ENCODE measurements around the gene ANGPTL5.

DNA sequence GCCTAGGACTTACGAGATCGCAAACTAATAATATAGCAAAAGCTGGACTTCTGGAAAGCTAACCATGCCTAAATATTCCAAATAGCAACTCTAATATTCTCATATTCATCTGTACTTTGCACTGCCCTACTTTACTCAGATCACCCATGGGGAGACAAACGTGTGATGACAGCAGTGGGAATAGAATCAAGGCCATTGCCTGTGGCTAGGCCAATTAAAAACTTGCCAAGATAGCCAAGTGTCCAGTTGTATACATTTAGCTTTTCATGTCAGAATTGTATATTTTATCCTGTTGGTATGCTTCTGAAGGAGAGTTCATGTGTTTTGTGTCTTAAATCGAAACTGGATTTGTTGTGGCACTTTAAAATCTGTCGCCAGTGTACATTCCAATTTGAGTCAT lies 2.7 kb downstream of the ANGPTL5 start:
- TF ChIP-seq, protein P1, sequence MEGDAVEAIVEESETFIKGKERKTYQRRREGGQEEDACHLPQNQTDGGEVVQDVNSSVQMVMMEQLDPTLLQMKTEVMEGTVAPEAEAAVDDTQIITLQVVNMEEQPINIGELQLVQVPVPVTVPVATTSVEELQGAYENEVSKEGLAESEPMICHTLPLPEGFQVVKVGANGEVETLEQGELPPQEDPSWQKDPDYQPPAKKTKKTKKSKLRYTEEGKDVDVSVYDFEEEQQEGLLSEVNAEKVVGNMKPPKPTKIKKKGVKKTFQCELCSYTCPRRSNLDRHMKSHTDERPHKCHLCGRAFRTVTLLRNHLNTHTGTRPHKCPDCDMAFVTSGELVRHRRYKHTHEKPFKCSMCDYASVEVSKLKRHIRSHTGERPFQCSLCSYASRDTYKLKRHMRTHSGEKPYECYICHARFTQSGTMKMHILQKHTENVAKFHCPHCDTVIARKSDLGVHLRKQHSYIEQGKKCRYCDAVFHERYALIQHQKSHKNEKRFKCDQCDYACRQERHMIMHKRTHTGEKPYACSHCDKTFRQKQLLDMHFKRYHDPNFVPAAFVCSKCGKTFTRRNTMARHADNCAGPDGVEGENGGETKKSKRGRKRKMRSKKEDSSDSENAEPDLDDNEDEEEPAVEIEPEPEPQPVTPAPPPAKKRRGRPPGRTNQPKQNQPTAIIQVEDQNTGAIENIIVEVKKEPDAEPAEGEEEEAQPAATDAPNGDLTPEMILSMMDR (IDR thresholded peaks at IDR 0.05 in 4 of 5, conservative IDR thresholded peaks at IDR 0.05 in 1 of 5), result no peak
- TF ChIP-seq POLR2A (IDR thresholded peaks at IDR 0.05), result no peak
